ENCODE measurements around the gene EPB41L3. TPM values are rescaled to one million over a fixed set of nuclear protein-coding genes. Genes with fewer than 3 reads are reported as not detected.

Gene EPB41L3
- total RNA-seq, 1 experiment from 2014 or later = 0.34 TPM

- TF ChIP-seq ZBTB33 (IDR thresholded peaks at IDR 0.05; ENCODE audit: extremely low read depth, insufficient replicate concordance, low read length) (no peak), CEBPB (IDR thresholded peaks at IDR 0.05; ENCODE audit: low read depth) (no peak), FOSL1 (IDR thresholded peaks at IDR 0.05; ENCODE audit: low read depth) (no peak), RAD21 (IDR thresholded peaks at IDR 0.05; ENCODE audit: low read depth) (no peak)
Measured at GRCh38 chr18:5588529-5588928, 44.7 kb upstream of the EPB41L3 start (continued).

GRCh38 chr18:5585653-5586052 lies 41.9 kb upstream of the EPB41L3 start:
- Histone ChIP-seq H4K20me1 (ENCODE audit: insufficient read depth) (no peaks in the 10 kb centered on the region), H3K36me3 (ENCODE audit: control insufficient read depth in 1 of 2, insufficient read depth in 2 of 2, low read length in 2 of 2) (no peaks in the 10 kb centered on the region), H3K4me3 (replicated peaks in 1 of 2; ENCODE audit: low read depth in 1 of 2, low read length in 2 of 2) (no peak overlapping the region), H3K9ac (ENCODE audit: low read length) (no peak overlapping the region), H3K27me3 (ENCODE audit: insufficient read depth, low read length) (no peaks in the 10 kb centered on the region), H2AFZ (ENCODE audit: low read depth, low read length, poor library complexity, severe bottlenecking) (no peak overlapping the region), H3K9me2 (ENCODE audit: insufficient read depth) (no peaks in the 10 kb centered on the region), H3K27ac (ENCODE audit: low read depth, low read length) (no peak overlapping the region), H3K9me3 (ENCODE audit: control insufficient read depth in 1 of 2, insufficient read depth in 1 of 2, low read depth in 1 of 2, low read length in 2 of 2) (peaks cover 9 to 18% of the 10 kb centered on the region in 2 experiments; a peak in 2 of 4 replicates), H3K4me2 (ENCODE audit: low read length) (no peak overlapping the region), H3K4me1 (ENCODE audit: control insufficient read depth in 1 of 2, insufficient read depth in 2 of 2, low read length in 2 of 2) (no peaks in the 10 kb centered on the region), H3K79me2 (ENCODE audit: insufficient read depth, low read length) (no peaks in the 10 kb centered on the region)
- DNase-seq (ENCODE audit: low read depth, low spot score) = no peak
- ChIA-PET POLR2A (no interaction called here), RAD21 (ENCODE audit: low non-redundant PET in 1 of 2, low total read pairs in 2 of 2, uncharacterized antibody in 2 of 2, unreplicated experiment in 2 of 2) (no interaction called here), CTCF (no interaction called here)
- no TSS peak for BruUV-seq (replicated peaks)
- ATAC-seq = no peak
- intact Hi-C loops (cut with micrococcal nuclease) = no loop called here
- no peak for TF ChIP-seq FOSL1 (IDR thresholded peaks at IDR 0.05; ENCODE audit: low read depth)
- TF ChIP-seq YY1 (IDR thresholded peaks at IDR 0.05; ENCODE audit: extremely low read depth, insufficient replicate concordance, low read depth, low read length) = no peak
- TF ChIP-seq ZBTB33 (IDR thresholded peaks at IDR 0.05; ENCODE audit: extremely low read depth, insufficient replicate concordance, low read length) = no peak
- TF ChIP-seq CEBPB (IDR thresholded peaks at IDR 0.05; ENCODE audit: low read depth) = no peak
- no peak for TF ChIP-seq ZNF274 (IDR thresholded peaks at IDR 0.05; ENCODE audit: low read depth, low read length)
- TF ChIP-seq SIN3A (IDR thresholded peaks at IDR 0.05; ENCODE audit: low read depth) = no peak
- no peak for TF ChIP-seq TCF7L2 (IDR thresholded peaks at IDR 0.05; ENCODE audit: borderline replicate concordance, extremely low read depth, insufficient read depth, insufficient read length)
- TF ChIP-seq REST (IDR thresholded peaks at IDR 0.05; ENCODE audit: low read depth) = no peak
- TF ChIP-seq POLR2AphosphoS5 (IDR thresholded peaks at IDR 0.05; ENCODE audit: low read depth, low read length) = no peak
- no peak for TF ChIP-seq POLR2A (IDR thresholded peaks at IDR 0.05; ENCODE audit: borderline replicate concordance, extremely low read depth, insufficient read depth, insufficient read length)
- TF ChIP-seq MAX (IDR thresholded peaks at IDR 0.05) = no peak
- no peak for TF ChIP-seq CTCF (IDR thresholded peaks at IDR 0.05 in 2 of 3, conservative IDR thresholded peaks at IDR 0.05 in 1 of 3; ENCODE audit: borderline replicate concordance in 1 of 3, insufficient read depth in 1 of 3, low read depth in 2 of 3, low read length in 2 of 3)
- no peak for TF ChIP-seq SRF (IDR thresholded peaks at IDR 0.05; ENCODE audit: low read depth)
- no peak for TF ChIP-seq CBX3 (IDR thresholded peaks at IDR 0.05; ENCODE audit: low read depth)

Data from HCT116 (cell line).